Keratinocyte (primary cell): ENCODE measurements around the gene TRIM63. TPM values are rescaled to one million over a fixed set of nuclear protein-coding genes. Genes with fewer than 3 reads are reported as not detected.

Experiments used
- DNase-seq: peaks from one replicate; pipeline ENCODE4 v3.0.0-alpha.2; 2011; ENCODE audit warnings: low read depth, missing footprints, low spot score
- FAIRE-seq: peaks from 2 replicates; lab custom pipeline; 2011; peaks lifted over from hg19 to GRCh38; lab: Jason Lieb, UNC
- H2AFZ ChIP-seq: 2 replicates; pipeline ENCODE4 v1.6.0; 2012; ENCODE audit warnings: low read length, control low read depth, inconsistent platforms; ENCODE audit not compliant: control insufficient read depth
- H3K27ac ChIP-seq: 2 replicates; pipeline ENCODE4 v1.5.1; 2011; ENCODE audit warnings: low read length; ENCODE audit not compliant: control insufficient read depth, insufficient read depth
- H3K27me3 ChIP-seq: 3 replicates; pipeline ENCODE4 v1.6.0; 2011; ENCODE audit warnings: low read length; ENCODE audit not compliant: control insufficient read depth, insufficient read depth; ENCODE audit errors: extremely low read depth
- H3K36me3 ChIP-seq, 2 experiments: 2 replicates in 1 of 2; 3 replicates in 1 of 2; pipeline ENCODE4 v1.5.1; 2011; ENCODE audit warnings: low read length in 2 of 2, mild to moderate bottlenecking in 1 of 2; ENCODE audit not compliant: control insufficient read depth in 2 of 2, insufficient read depth in 2 of 2; ENCODE audit errors: extremely low read depth in 1 of 2
- H3K4me1 ChIP-seq: 3 replicates; pipeline ENCODE4 v1.5.1; 2011; ENCODE audit warnings: low read length; ENCODE audit not compliant: control insufficient read depth, insufficient read depth; ENCODE audit errors: extremely low read depth
- H3K4me2 ChIP-seq: 3 replicates; pipeline ENCODE4 v1.6.0; 2011; ENCODE audit warnings: low read depth, low read length; ENCODE audit not compliant: control insufficient read depth, insufficient read depth; ENCODE audit errors: extremely low read depth
- H3K4me3 ChIP-seq, 3 experiments: fragments of 200-600 bp in 1 of 3; sonication (generic) in 1 of 3; 2 replicates in 2 of 3; 3 replicates in 1 of 3; pipeline ENCODE4 v1.5.1; 2011 to 2016; ENCODE audit warnings: low read length in 3 of 3, mild to moderate bottlenecking in 3 of 3, control low read depth in 2 of 3, inconsistent platforms in 1 of 3, low read depth in 1 of 3, mixed read lengths in 1 of 3, mixed run types in 1 of 3, moderate library complexity in 1 of 3; ENCODE audit not compliant: control insufficient read depth in 2 of 3, insufficient read depth in 2 of 3; ENCODE audit errors: extremely low read depth in 1 of 3
- H3K79me2 ChIP-seq: 2 replicates; pipeline ENCODE4 v1.6.0; 2012; ENCODE audit warnings: low read length; ENCODE audit not compliant: control insufficient read depth, insufficient read depth
- H3K9ac ChIP-seq: 3 replicates; pipeline ENCODE4 v1.6.0; 2011; ENCODE audit warnings: low read length; ENCODE audit not compliant: control insufficient read depth, insufficient read depth; ENCODE audit errors: extremely low read depth
- H3K9me1 ChIP-seq: 3 replicates; pipeline ENCODE4 v1.6.0; 2011; ENCODE audit warnings: low read length; ENCODE audit not compliant: control insufficient read depth, insufficient read depth; ENCODE audit errors: extremely low read depth
- H3K9me3 ChIP-seq: 2 replicates; pipeline ENCODE4 v1.5.1; 2012; ENCODE audit warnings: low read depth, low read length; ENCODE audit not compliant: control insufficient read depth
- H4K20me1 ChIP-seq: 3 replicates; pipeline ENCODE4 v1.6.0; 2011; ENCODE audit warnings: low read length; ENCODE audit not compliant: control insufficient read depth, insufficient read depth; ENCODE audit errors: extremely low read depth
- CTCF ChIP-seq, 3 experiments: IDR thresholded peaks in 1 of 3; conservative IDR thresholded peaks in 1 of 3; optimal IDR thresholded peaks in 1 of 3; 2 replicates in 2 of 3; 3 replicates in 1 of 3; pipeline versions ENCODE3 to v1.5.1; 2011; ENCODE audit warnings: low read length in 3 of 3, mild to moderate bottlenecking in 3 of 3, moderate library complexity in 2 of 3, control low read depth in 1 of 3, inconsistent platforms in 1 of 3; ENCODE audit not compliant: insufficient read depth in 2 of 3; ENCODE audit errors: extremely low read depth in 1 of 3
- EZH2 ChIP-seq: IDR thresholded peaks from one replicate; pipeline ENCODE4 v1.6.1; 2012; ENCODE audit warnings: inconsistent platforms, mild to moderate bottlenecking, low read length, moderate library complexity
- dilution Hi-C: fragments of 300-500 bp; cut with MboI; formaldehyde crosslinking; loops from one replicate; pipeline ENCODE4 v1.7.0; 2020; ENCODE audit warnings: low sequenced_read_pairs; ENCODE audit not compliant: extremely low pct_ligation_motif_present
- polyA minus RNA-seq, 3 experiments: library from RNA; depleted of rRNA, polyadenylated mRNA; stranded (reverse); fragments of >200 nt; gene quantifications; 1 replicate in 1 of 3; 2 replicates in 1 of 3; 3 replicates in 1 of 3; pipeline ENCODE4 v1.2.3, GENCODE V29; 2011
- polyA plus RNA-seq, 5 experiments: library from polyadenylated mRNA; depleted of rRNA in 3 of 5; stranded (reverse) in 3 of 5; stranded (forward) in 1 of 5; unstranded in 1 of 5; fragments of >200 nt; gene quantifications; 1 replicate in 1 of 5; 2 replicates in 3 of 5; 3 replicates in 1 of 5; pipeline versions ENCODE4 v1.2.1 to v1.2.3, GENCODE V29; 2011 to 2012; ENCODE audit warnings: missing spikeins in 2 of 5, low read depth in 1 of 5, low replicate concordance in 1 of 5

TRIM63 gene
- polyA plus RNA-seq (not detected in 3 replicates), polyA minus RNA-seq (not detected in 3 replicates)
- 0.30 TPM for polyA plus RNA-seq (2011; ENCODE audit: low read depth)
- polyA plus RNA-seq (2011; cell fraction: cytosol; rRNA removed): 0.05 TPM in 1 of 2 replicates, not detected in the other
- 0.09 TPM in 1 of 2 replicates, not detected in the other for polyA plus RNA-seq (2011; cell fraction: nucleus; rRNA removed)
- polyA plus RNA-seq (2012; ENCODE audit: low replicate concordance): 0.20 TPM in 1 of 2 replicates, not detected in the other
- polyA minus RNA-seq (2011; cell fraction: cytosol; rRNA and poly(A)+ RNA removed): not detected
- not detected in 2 replicates for polyA minus RNA-seq (2011; cell fraction: nucleus; rRNA and poly(A)+ RNA removed)

- no peaks in the 10 kb centered on the region for H3K9me3 ChIP-seq
- no peaks in the 10 kb centered on the region for H3K79me2 ChIP-seq
- H3K36me3 ChIP-seq: no peaks in the 10 kb centered on the region
- no peaks in the 10 kb centered on the region for H4K20me1 ChIP-seq
- dilution Hi-C loops: no loop called here
- H3K4me2 ChIP-seq: no peak within 1 kb of the TSS
- no peaks in the 10 kb centered on the region for H3K4me1 ChIP-seq
- H3K27ac ChIP-seq: no peak within 1 kb of the TSS
- DNase-seq: no peak
- H3K4me3 ChIP-seq: no peak within 1 kb of the TSS
- no peak within 1 kb of the TSS for H2AFZ ChIP-seq
- TF ChIP-seq CTCF (optimal IDR thresholded peaks at IDR 0.05 in 1 of 3, IDR thresholded peaks at IDR 0.05 in 1 of 3, conservative IDR thresholded peaks at IDR 0.05 in 1 of 3; ENCODE audit: extremely low read depth in 1 of 3, insufficient read depth in 2 of 3, low read length in 3 of 3) (no peak), EZH2 (no peak)
- H3K9ac ChIP-seq: no peak within 1 kb of the TSS
- no peaks in the 10 kb centered on the region for H3K27me3 ChIP-seq
- FAIRE-seq: no peak
- H3K9me1 ChIP-seq: no peaks in the 10 kb centered on the region
These were observed at the start of gene TRIM63 for GRCh38 chr1:26067432-26067911. TSS of gene TRIM63 (minus strand) at chr1:26067630. CDS start at chr1:26067494, 136 bp downstream.

- H3K9me1 ChIP-seq: no peaks in the 10 kb centered on the region
- no peak for DNase-seq
- no peaks in the 10 kb centered on the region for H4K20me1 ChIP-seq
- peaks cover 18% of the 10 kb centered on the region for H3K4me1 ChIP-seq
- H2AFZ ChIP-seq: no peak overlapping the region
- dilution Hi-C loops: no loop called here
- peaks cover 7% of the 10 kb centered on the region for H3K79me2 ChIP-seq
- FAIRE-seq: no peak
- H3K27me3 ChIP-seq: no peaks in the 10 kb centered on the region
- no peaks in the 10 kb centered on the region for H3K9me3 ChIP-seq
- no peak overlapping the region for H3K4me3 ChIP-seq
- no peak overlapping the region for H3K9ac ChIP-seq
- H3K4me2 ChIP-seq: no peak overlapping the region
- H3K36me3 ChIP-seq: peaks cover 2 to 6% of the 10 kb centered on the region in 2 experiments
- TF ChIP-seq EZH2: no peak
- TF ChIP-seq CTCF (optimal IDR thresholded peaks at IDR 0.05 in 1 of 3, IDR thresholded peaks at IDR 0.05 in 1 of 3, conservative IDR thresholded peaks at IDR 0.05 in 1 of 3; ENCODE audit: extremely low read depth in 1 of 3, insufficient read depth in 2 of 3, low read length in 3 of 3): no peak
- no peak overlapping the region for H3K27ac ChIP-seq
These were observed 46.9 kb upstream of the TRIM63 start for GRCh38 chr1:26114165-26114927.
